ENCODE results near the gene KNG1.

DNA sequence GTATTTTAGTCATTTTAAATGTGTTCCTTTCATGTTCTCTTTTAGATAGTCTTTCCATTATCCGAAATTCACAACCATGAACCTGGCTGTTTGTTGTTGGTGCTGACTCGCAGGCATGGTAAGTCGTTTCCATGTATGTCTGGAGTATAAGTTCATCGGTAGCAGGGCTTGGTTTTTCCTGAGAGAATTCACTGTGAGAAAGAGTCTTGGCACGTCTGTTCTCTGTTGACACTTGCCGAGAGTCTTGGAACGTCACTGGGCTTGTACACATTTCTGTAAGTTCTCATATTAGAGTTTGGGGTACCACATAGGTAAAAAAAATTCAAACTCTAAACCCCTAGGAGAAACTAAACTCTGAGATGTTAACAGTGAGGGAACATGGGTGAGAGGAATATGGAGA, 36.8 kb downstream of the KNG1 start:
- TF ChIP-seq, protein P1, sequence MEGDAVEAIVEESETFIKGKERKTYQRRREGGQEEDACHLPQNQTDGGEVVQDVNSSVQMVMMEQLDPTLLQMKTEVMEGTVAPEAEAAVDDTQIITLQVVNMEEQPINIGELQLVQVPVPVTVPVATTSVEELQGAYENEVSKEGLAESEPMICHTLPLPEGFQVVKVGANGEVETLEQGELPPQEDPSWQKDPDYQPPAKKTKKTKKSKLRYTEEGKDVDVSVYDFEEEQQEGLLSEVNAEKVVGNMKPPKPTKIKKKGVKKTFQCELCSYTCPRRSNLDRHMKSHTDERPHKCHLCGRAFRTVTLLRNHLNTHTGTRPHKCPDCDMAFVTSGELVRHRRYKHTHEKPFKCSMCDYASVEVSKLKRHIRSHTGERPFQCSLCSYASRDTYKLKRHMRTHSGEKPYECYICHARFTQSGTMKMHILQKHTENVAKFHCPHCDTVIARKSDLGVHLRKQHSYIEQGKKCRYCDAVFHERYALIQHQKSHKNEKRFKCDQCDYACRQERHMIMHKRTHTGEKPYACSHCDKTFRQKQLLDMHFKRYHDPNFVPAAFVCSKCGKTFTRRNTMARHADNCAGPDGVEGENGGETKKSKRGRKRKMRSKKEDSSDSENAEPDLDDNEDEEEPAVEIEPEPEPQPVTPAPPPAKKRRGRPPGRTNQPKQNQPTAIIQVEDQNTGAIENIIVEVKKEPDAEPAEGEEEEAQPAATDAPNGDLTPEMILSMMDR (IDR thresholded peaks at IDR 0.05): no peak
- TF ChIP-seq POLR2A (IDR thresholded peaks at IDR 0.05) (no peak), POLR2AphosphoS5 (IDR thresholded peaks at IDR 0.05) (no peak)
